GM18526 (cell line): ENCODE results near the gene GAS6.

Experiments
- POLR2A ChIP-seq: IDR thresholded peaks from 3 replicates; pipeline ENCODE4 v1.6.1; 2011; ENCODE audit not compliant: insufficient read length; ENCODE audit errors: extremely low read depth

The GAS6 gene

GRCh38 chr13:113827021-113827420, 36.9 kb downstream of the GAS6 start:
- no peak for TF ChIP-seq POLR2A

- TF ChIP-seq POLR2A, result no peak
These were observed 38.0 kb downstream of the GAS6 start for GRCh38 chr13:113825841-113826240.

GRCh38 chr13:113823771-113824170, 40.1 kb downstream of the GAS6 start:
- no peak for TF ChIP-seq POLR2A

- no peak for TF ChIP-seq POLR2A
These were observed 40.7 kb downstream of the GAS6 start for GRCh38 chr13:113822956-113823744.

- TF ChIP-seq POLR2A, result no peak
These were observed 41.6 kb downstream of the GAS6 start for GRCh38 chr13:113822266-113822665.

GRCh38 chr13:113821847-113822246, 42.0 kb downstream of the GAS6 start:
- TF ChIP-seq POLR2A, result no peak

- TF ChIP-seq POLR2A, result no peak
These were observed 42.8 kb downstream of the GAS6 start for GRCh38 chr13:113820813-113821651.

GRCh38 chr13:113819731-113820715, 43.9 kb downstream of the GAS6 start:
- TF ChIP-seq POLR2A, result no peak

- TF ChIP-seq POLR2A, result no peak
These were observed 44.5 kb downstream of the GAS6 start for GRCh38 chr13:113819341-113819730.

- TF ChIP-seq POLR2A, result no peak
These were observed 45.1 kb downstream of the GAS6 start for GRCh38 chr13:113818700-113819295.

GRCh38 chr13:113817860-113818691, 45.8 kb downstream of the GAS6 start:
- TF ChIP-seq POLR2A, result no peak

- no peak for TF ChIP-seq POLR2A
These were observed 46.7 kb downstream of the GAS6 start for GRCh38 chr13:113816946-113817859.

GRCh38 chr13:113816254-113816929, 47.5 kb downstream of the GAS6 start:
- TF ChIP-seq POLR2A, result no peak
